SKM-1 (cell line): ENCODE data around the gene SMAD6.
"Not testable (repeated sequence)": the region's sequence is repeated elsewhere in the genome, so short reads cannot be mapped to it uniquely, and the experiment has no call there.

Source experiments
- DNase-seq: peaks from one replicate; lab custom pipeline; 2025; ENCODE audit not compliant: unreplicated experiment; lab: John Stamatoyannopoulos, UW

SMAD6 gene

GRCh38 chr15:66819084-66819483 is 117.0 kb downstream of the SMAD6 start:
- DNase-seq, result no peak

- DNase-seq, result no peak
Observed at GRCh38 chr15:66820481-66821176, 118.6 kb downstream of the SMAD6 start.

- DNase-seq, result no peak
Observed at GRCh38 chr15:66821307-66821706, 119.3 kb downstream of the SMAD6 start.

- no peak for DNase-seq
Observed at GRCh38 chr15:66822114-66822513, 120.1 kb downstream of the SMAD6 start.

- DNase-seq, result no peak
Observed at GRCh38 chr15:66822576-66822975, 120.5 kb downstream of the SMAD6 start.

- no peak for DNase-seq
Observed at GRCh38 chr15:66823601-66824000, 121.6 kb downstream of the SMAD6 start.

- DNase-seq, result no peak
Observed at GRCh38 chr15:66824424-66824823, 122.4 kb downstream of the SMAD6 start.

- DNase-seq, result no peak
Observed at GRCh38 chr15:66825139-66825538, 123.1 kb downstream of the SMAD6 start.

GRCh38 chr15:66825731-66826130 is 123.7 kb downstream of the SMAD6 start:
- no peak for DNase-seq

GRCh38 chr15:66826507-66826906 is 124.5 kb downstream of the SMAD6 start:
- no peak for DNase-seq

- DNase-seq, result no peak
Observed at GRCh38 chr15:66827039-66827697, 125.1 kb downstream of the SMAD6 start.

- no peak for DNase-seq
Observed at GRCh38 chr15:66827698-66828055, 125.6 kb downstream of the SMAD6 start.

GRCh38 chr15:66828817-66829541 is 126.9 kb downstream of the SMAD6 start:
- not testable (repeated sequence) for DNase-seq

GRCh38 chr15:66829551-66830121 is 127.6 kb downstream of the SMAD6 start:
- no peak for DNase-seq

- no peak for DNase-seq
Observed at GRCh38 chr15:66830358-66830757, 128.3 kb downstream of the SMAD6 start.

GRCh38 chr15:66830823-66831222 is 128.8 kb downstream of the SMAD6 start:
- DNase-seq, result no peak

- no peak for DNase-seq
Observed at GRCh38 chr15:66831289-66831688, 129.3 kb downstream of the SMAD6 start.

GRCh38 chr15:66831801-66832390 is 129.9 kb downstream of the SMAD6 start:
- DNase-seq, result no peak
